Trophoblast cell (in vitro differentiated cells and primary cell): Measurements from ENCODE around the gene BOC.

Experiments
- DNase-seq, 2 donors: peaks; one replicate each; pipeline ENCODE4 v3.0.0-alpha.2; 2016
- H2AFZ ChIP-seq: 2 replicates; pipeline ENCODE4 v1.6.1; 2013; ENCODE audit warnings: low read length, moderate library complexity, mild to moderate bottlenecking; ENCODE audit not compliant: insufficient read depth, poor library complexity
- H2AK5ac ChIP-seq: 2 replicates; pipeline ENCODE4 v1.6.1; 2013; ENCODE audit warnings: mild to moderate bottlenecking, low read length
- H2BK120ac ChIP-seq: 2 replicates; pipeline ENCODE4 v1.6.1; 2013; ENCODE audit warnings: low read length, mild to moderate bottlenecking, moderate library complexity; ENCODE audit not compliant: insufficient read depth, poor library complexity
- H2BK12ac ChIP-seq: 2 replicates; pipeline ENCODE4 v1.6.1; 2013; ENCODE audit warnings: mild to moderate bottlenecking, low read length, moderate library complexity
- H2BK5ac ChIP-seq: 2 replicates; pipeline ENCODE4 v1.6.1; 2013; ENCODE audit warnings: low read length, low read depth, moderate library complexity, mild to moderate bottlenecking; ENCODE audit not compliant: poor library complexity
- H3K14ac ChIP-seq: 2 replicates; pipeline ENCODE4 v1.6.1; 2013; ENCODE audit warnings: mild to moderate bottlenecking, low read length
- H3K18ac ChIP-seq: 2 replicates; pipeline ENCODE4 v1.6.1; 2013; ENCODE audit warnings: mild to moderate bottlenecking, low read length
- H3K23ac ChIP-seq: 2 replicates; pipeline ENCODE4 v1.6.1; 2013; ENCODE audit warnings: low read length
- H3K27ac ChIP-seq: 2 replicates; pipeline ENCODE4 v1.5.1; 2013; ENCODE audit warnings: low read depth, mild to moderate bottlenecking, inconsistent platforms, low read length, moderate library complexity
- H3K27me3 ChIP-seq: 2 replicates; pipeline ENCODE4 v1.6.1; 2013; ENCODE audit warnings: inconsistent platforms, mild to moderate bottlenecking, low read length, moderate library complexity; ENCODE audit not compliant: insufficient read depth
- H3K36me3 ChIP-seq, 2 experiments: 1 replicate in 1 of 2; 2 replicates in 1 of 2; pipeline ENCODE4 v1.6.1; 2013; ENCODE audit warnings: low read length in 2 of 2, mild to moderate bottlenecking in 2 of 2, moderate library complexity in 1 of 2; ENCODE audit not compliant: insufficient read depth in 2 of 2, control insufficient read depth in 1 of 2
- H3K4ac ChIP-seq: 2 replicates; pipeline ENCODE4 v1.6.1; 2013; ENCODE audit warnings: low read depth, mild to moderate bottlenecking, low read length, moderate library complexity
- H3K4me1 ChIP-seq, 2 experiments: 1 replicate in 1 of 2; 2 replicates in 1 of 2; pipeline ENCODE4 v1.6.1; 2013; ENCODE audit warnings: low read length in 2 of 2, mild to moderate bottlenecking in 2 of 2, moderate library complexity in 1 of 2; ENCODE audit not compliant: insufficient read depth in 2 of 2, control insufficient read depth in 1 of 2
- H3K4me2 ChIP-seq: 2 replicates; pipeline ENCODE4 v1.6.1; 2013; ENCODE audit warnings: inconsistent platforms, mild to moderate bottlenecking, low read length, moderate library complexity
- H3K4me3 ChIP-seq: 2 replicates; pipeline ENCODE4 v1.5.1; 2013; ENCODE audit warnings: mild to moderate bottlenecking, low read depth, low read length, inconsistent platforms
- H3K79me1 ChIP-seq: one replicate; pipeline ENCODE4 v1.6.1; 2013; ENCODE audit warnings: low read length
- H3K79me2 ChIP-seq: 2 replicates; pipeline ENCODE4 v1.6.1; 2013; ENCODE audit warnings: low read length, mild to moderate bottlenecking; ENCODE audit not compliant: control insufficient read depth, insufficient read depth, poor library complexity
- H3K9ac ChIP-seq: 2 replicates; pipeline ENCODE4 v1.6.1; 2013; ENCODE audit warnings: mild to moderate bottlenecking, low read length
- H3K9me3 ChIP-seq: 2 replicates; pipeline ENCODE4 v1.6.1; 2013; ENCODE audit warnings: low read depth, mild to moderate bottlenecking, control low read depth, inconsistent platforms, low read length; ENCODE audit not compliant: insufficient read depth
- H4K12ac ChIP-seq: 2 replicates; pipeline ENCODE4 v1.6.1; 2013; ENCODE audit warnings: low read depth, mild to moderate bottlenecking, low read length, moderate library complexity
- H4K8ac ChIP-seq: 2 replicates; pipeline ENCODE4 v1.6.1; 2013; ENCODE audit warnings: low read depth, mild to moderate bottlenecking, low read length, moderate library complexity
- H4K91ac ChIP-seq: one replicate; pipeline ENCODE4 v1.6.1; 2013; ENCODE audit warnings: low read depth, mild to moderate bottlenecking, low read length, moderate library complexity
- WGBS: extraction: QIAGEN DNeasy Blood & Tissue Kit; methylation state at CpG from one replicate; pipeline ENCODE4 v1.1.7; 2013; ENCODE audit warnings: missing lambda C conversion rate; ENCODE audit not compliant: insufficient read length, insufficient coverage; ENCODE audit errors: extremely low coverage; 5-methylcytosine and 5-hydroxymethylcytosine counted together

Gene BOC

GRCh38 chr3:113174304-113174703 lies 37.1 kb upstream of the BOC start:
- no peak for DNase-seq
- H4K12ac ChIP-seq, result no peak overlapping the region
- H4K91ac ChIP-seq, result no peak overlapping the region
- no peaks in the 10 kb centered on the region for H3K79me2 ChIP-seq
- no peak overlapping the region for H3K23ac ChIP-seq
- H3K4ac ChIP-seq, result no peak overlapping the region
- no peak overlapping the region for H3K4me2 ChIP-seq
- H3K4me3 ChIP-seq, result no peak overlapping the region
- no peak overlapping the region for H3K14ac ChIP-seq
- H2AFZ ChIP-seq, result no peak overlapping the region
- H3K79me1 ChIP-seq, result peaks cover 10% of the 10 kb centered on the region
- H3K27me3 ChIP-seq, result no peaks in the 10 kb centered on the region
- no peak overlapping the region for H3K9ac ChIP-seq
- H3K36me3 ChIP-seq, result no peaks in the 10 kb centered on the region
- no peak overlapping the region for H2BK120ac ChIP-seq
- peaks cover 11 to 18% of the 10 kb centered on the region in 2 experiments for H3K4me1 ChIP-seq
- no peak overlapping the region for H2BK5ac ChIP-seq
- no peaks in the 10 kb centered on the region for H3K9me3 ChIP-seq
- no peak overlapping the region for H2AK5ac ChIP-seq
- no CpG with 5 or more reads among the region's 1 CpG for WGBS
- no peak overlapping the region for H3K18ac ChIP-seq
- H4K8ac ChIP-seq, result no peak overlapping the region
- no peak overlapping the region for H3K27ac ChIP-seq
- H2BK12ac ChIP-seq, result no peak overlapping the region

DNA sequence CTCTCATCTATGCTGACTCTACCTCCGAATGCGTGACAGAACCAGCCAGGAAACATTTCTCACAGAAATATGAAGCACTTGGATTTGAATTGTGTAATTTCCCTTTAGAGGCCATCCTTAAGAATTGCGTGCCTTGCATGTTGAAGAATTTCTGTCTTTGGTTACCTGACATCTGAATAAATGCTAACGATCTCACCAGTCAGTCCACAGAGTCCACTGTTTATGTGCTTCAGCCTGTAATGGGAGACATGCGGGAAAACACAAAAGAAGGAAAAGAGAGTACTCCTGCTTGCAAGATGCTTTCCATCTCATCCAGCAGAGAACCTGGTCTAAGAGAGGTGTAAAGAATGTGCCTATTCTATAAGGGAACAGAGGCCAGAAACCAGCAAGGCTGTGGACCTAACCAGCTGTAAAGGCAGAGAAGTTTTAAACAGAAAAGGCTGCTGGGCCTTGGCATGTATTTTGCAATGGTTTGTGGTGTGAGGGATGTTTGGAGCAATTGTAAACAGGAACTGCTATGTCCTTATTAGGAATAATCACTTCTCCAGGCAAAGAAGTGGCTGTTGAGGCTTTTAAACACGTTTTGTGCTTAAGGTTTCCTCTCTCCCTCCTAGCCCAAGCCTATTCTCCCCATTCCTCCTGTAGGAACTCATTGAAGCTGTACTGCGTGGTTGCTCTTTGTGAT lies 36.4 kb upstream of the BOC start:
- no CpG with 5 or more reads among the region's 7 CpGs for WGBS

DNA sequence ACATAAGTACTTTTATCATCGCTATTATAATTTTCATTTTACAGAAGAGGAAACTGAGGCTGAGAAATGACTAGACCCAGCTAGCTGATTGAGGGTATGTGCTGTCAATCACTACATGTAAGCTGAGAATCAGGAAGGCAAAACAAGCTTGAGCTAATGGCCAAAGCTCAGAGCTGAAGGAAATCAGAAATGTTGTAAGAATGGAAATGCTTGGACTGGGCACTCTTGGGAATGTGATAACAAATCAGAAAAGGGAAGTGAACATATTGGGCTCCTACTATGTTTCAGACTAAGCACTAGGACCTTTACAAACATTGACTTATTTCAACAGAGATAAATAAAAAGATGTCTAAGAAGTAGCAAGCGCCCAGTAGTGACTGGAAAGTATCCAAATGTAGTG lies 33.8 kb upstream of the BOC start:
- Histone ChIP-seq H3K4me3 (no peak overlapping the region), H2BK120ac (no peak overlapping the region), H2AFZ (no peak overlapping the region), H3K9ac (no peak overlapping the region), H3K79me2 (no peaks in the 10 kb centered on the region), H3K27me3 (no peaks in the 10 kb centered on the region), H4K12ac (no peak overlapping the region), H3K4me1 (peaks cover 6 to 15% of the 10 kb centered on the region in 2 experiments), H3K79me1 (peaks cover 2% of the 10 kb centered on the region), H2AK5ac (no peak overlapping the region), H3K18ac (no peak overlapping the region), H3K4me2 (no peak overlapping the region), H3K4ac (no peak overlapping the region), H3K27ac (no peak overlapping the region), H2BK12ac (no peak overlapping the region), H2BK5ac (no peak overlapping the region), H3K23ac (no peak overlapping the region), H4K8ac (no peak overlapping the region), H3K9me3 (no peaks in the 10 kb centered on the region), H4K91ac (no peak overlapping the region), H3K14ac (no peak overlapping the region), H3K36me3 (no peaks in the 10 kb centered on the region)
- no peak for DNase-seq
- no CpG with 5 or more reads among the region's 2 CpGs for WGBS

More for the DNA sequence above, 36.4 kb upstream of the BOC start:
- Histone ChIP-seq H3K9ac (no peak overlapping the region), H3K4me1 (peaks cover 10 to 19% of the 10 kb centered on the region in 2 experiments), H3K18ac (no peak overlapping the region), H3K23ac (no peak overlapping the region), H3K27me3 (no peaks in the 10 kb centered on the region), H4K8ac (peak overlapping the region; percentile 68), H3K14ac (no peak overlapping the region), H3K27ac (no peak overlapping the region), H2AK5ac (no peak overlapping the region), H3K4me2 (no peak overlapping the region), H2AFZ (no peak overlapping the region), H3K36me3 (no peaks in the 10 kb centered on the region), H2BK12ac (peak overlapping the region; percentile 61), H3K9me3 (no peaks in the 10 kb centered on the region), H2BK120ac (no peak overlapping the region), H3K4me3 (no peak overlapping the region), H2BK5ac (peak overlapping the region; percentile 11), H3K79me2 (no peaks in the 10 kb centered on the region), H3K79me1 (peaks cover 7% of the 10 kb centered on the region), H3K4ac (no peak overlapping the region), H4K12ac (no peak overlapping the region), H4K91ac (no peak overlapping the region)
- DNase-seq, result no peak

- Histone ChIP-seq H2AFZ (no peak overlapping the region), H2BK5ac (no peak overlapping the region), H3K9ac (no peak overlapping the region), H3K4me3 (no peak overlapping the region), H2AK5ac (no peak overlapping the region), H4K8ac (no peak overlapping the region), H3K4ac (no peak overlapping the region), H3K79me1 (peaks cover 2% of the 10 kb centered on the region), H3K23ac (no peak overlapping the region), H3K14ac (no peak overlapping the region), H3K4me1 (peaks cover 6 to 15% of the 10 kb centered on the region in 2 experiments), H4K12ac (no peak overlapping the region), H3K27ac (no peak overlapping the region), H3K9me3 (no peaks in the 10 kb centered on the region), H4K91ac (no peak overlapping the region), H3K4me2 (no peak overlapping the region), H3K27me3 (no peaks in the 10 kb centered on the region), H3K79me2 (no peaks in the 10 kb centered on the region), H3K36me3 (no peaks in the 10 kb centered on the region), H2BK12ac (no peak overlapping the region), H2BK120ac (no peak overlapping the region), H3K18ac (no peak overlapping the region)
- DNase-seq, result no peak
- WGBS, result 100% methylated on average over 1 of the region's 4 CpGs
Measured at GRCh38 chr3:113179235-113179824, 32.0 kb upstream of the BOC start.
